HepG2 (cell line): Measurements from ENCODE around the gene CCDC183. TPM values are rescaled to one million over a fixed set of nuclear protein-coding genes. Genes with fewer than 3 reads are reported as not detected.

Source experiments
- ARNT ChIP-seq: fragments of 450-650 bp; IDR thresholded peaks from 2 replicates; pipeline ENCODE4 v1.6.1; 2017
- FOXA3 ChIP-seq: IDR thresholded peaks from 2 replicates; pipeline ENCODE4 v1.6.1; 2016; ENCODE audit warnings: missing genetic modification reagents, missing compliant biosample characterization
- HOXA3 ChIP-seq: sonication (generic); formaldehyde crosslinking; IDR thresholded peaks from 2 replicates; pipeline ENCODE4 v1.5.0; 2020; ENCODE audit warnings: missing genetic modification reagents
- IKZF1 ChIP-seq: fragments of 450-650 bp; IDR thresholded peaks from 2 replicates; pipeline ENCODE4 v1.7.1; 2016
- NAIF1 ChIP-seq: sonication (generic); formaldehyde crosslinking; IDR thresholded peaks from 2 replicates; pipeline ENCODE4 v1.5.0; 2020; ENCODE audit warnings: mild to moderate bottlenecking, missing genetic modification reagents, borderline replicate concordance
- NONO ChIP-seq, 2 experiments: fragments of 450-650 bp in 1 of 2; sonication (generic) in 1 of 2; formaldehyde crosslinking in 1 of 2; IDR thresholded peaks in 1 of 2; conservative IDR thresholded peaks in 1 of 2; 2 replicates each; pipeline versions ENCODE4 v1.6.1 to v1.8.0; 2017 to 2022; ENCODE audit warnings: mild to moderate bottlenecking in 1 of 2, missing genetic modification reagents in 1 of 2, moderate library complexity in 1 of 2
- SOX6 ChIP-seq, 2 experiments: fragments of 450-650 bp in 1 of 2; sonication (generic) in 1 of 2; formaldehyde crosslinking in 1 of 2; IDR thresholded peaks; 2 replicates each; pipeline versions ENCODE4 v1.4.0 to v1.6.1; 2017 to 2020; ENCODE audit warnings: antibody characterized with exemption in 1 of 2, mild to moderate bottlenecking in 1 of 2, missing genetic modification reagents in 1 of 2
- TOPORS ChIP-seq: sonication (generic); formaldehyde crosslinking; IDR thresholded peaks from 2 replicates; pipeline ENCODE4 v1.8.0; 2023; ENCODE audit warnings: mild to moderate bottlenecking, missing genetic modification reagents
- U2AF2 ChIP-seq: fragments of 200-400 bp; formaldehyde crosslinking; IDR thresholded peaks from 2 replicates; pipeline ENCODE4 v1.6.1; 2017; ENCODE audit warnings: low read depth, mild to moderate bottlenecking, low read length
- XRCC5 ChIP-seq: fragments of 200-400 bp; formaldehyde crosslinking; optimal IDR thresholded peaks from 2 replicates; pipeline ENCODE3; 2017; ENCODE audit warnings: mild to moderate bottlenecking, low read length
- ZNF230 ChIP-seq: sonication (generic); formaldehyde crosslinking; IDR thresholded peaks from 2 replicates; pipeline ENCODE4 v1.4.0; 2020; ENCODE audit warnings: mild to moderate bottlenecking, missing genetic modification reagents
- ZNF510 ChIP-seq: sonication (generic); formaldehyde crosslinking; IDR thresholded peaks from 2 replicates; pipeline ENCODE4 v1.4.0; 2020; ENCODE audit warnings: low read depth, mild to moderate bottlenecking, missing genetic modification reagents
- ZNF781 ChIP-seq: sonication (generic); formaldehyde crosslinking; IDR thresholded peaks from 2 replicates; pipeline ENCODE4 v1.5.1; 2020; ENCODE audit warnings: borderline replicate concordance, mild to moderate bottlenecking, missing genetic modification reagents; ENCODE audit errors: not compliant biosample characterization
- ZNF790 ChIP-seq: sonication (generic); formaldehyde crosslinking; IDR thresholded peaks from 2 replicates; pipeline ENCODE4 v1.8.0; 2022; ENCODE audit warnings: missing genetic modification reagents, mild to moderate bottlenecking, borderline replicate concordance
- polyA plus RNA-seq, 8 experiments: library from polyadenylated mRNA; depleted of rRNA in 3 of 8; stranded (reverse) in 7 of 8; unstranded in 1 of 8; fragments of >200 nt; fragmentation: Illumina TruSeq in 4 of 8; extraction: Trizol in 4 of 8; gene quantifications; 2 replicates each; pipeline versions ENCODE4 v1.2.1 to v1.2.3, GENCODE V29; 2011 to 2016; ENCODE audit warnings: low read depth in 4 of 8, missing spikeins in 1 of 8, mixed read lengths in 1 of 8; ENCODE audit not compliant: insufficient read depth in 1 of 8
- total RNA-seq, 5 experiments: library from RNA; depleted of rRNA; stranded (reverse); fragments of >200 nt; fragmentation: Illumina TruSeq; extraction: Trizol; gene quantifications; 2 replicates each; pipeline ENCODE4 v1.2.3, GENCODE V29; 2016; ENCODE audit warnings: low read depth in 1 of 5
- TF ChIP-seq, protein P1 (sequence below): sonication (generic); formaldehyde crosslinking; IDR thresholded peaks from 2 replicates; pipeline ENCODE4 v1.5.0; 2020; ENCODE audit warnings: mild to moderate bottlenecking, missing genetic modification reagents
- TF ChIP-seq, protein P2 (sequence below): sonication (generic); formaldehyde crosslinking; IDR thresholded peaks from 2 replicates; pipeline ENCODE4 v1.4.0; 2020; ENCODE audit warnings: missing genetic modification reagents
- TF ChIP-seq, protein P3 (sequence below): sonication (generic); formaldehyde crosslinking; conservative IDR thresholded peaks from 2 replicates; pipeline ENCODE4 v1.4.0; 2020; ENCODE audit warnings: mild to moderate bottlenecking, missing genetic modification reagents, moderate library complexity

Gene CCDC183
- total and polyA plus RNA-seq, 2 of the 13 experiments (the other 11 are each of a cell fraction or from before 2014, with no cell fraction given): 5.0 to 66.4 TPM

DNA sequence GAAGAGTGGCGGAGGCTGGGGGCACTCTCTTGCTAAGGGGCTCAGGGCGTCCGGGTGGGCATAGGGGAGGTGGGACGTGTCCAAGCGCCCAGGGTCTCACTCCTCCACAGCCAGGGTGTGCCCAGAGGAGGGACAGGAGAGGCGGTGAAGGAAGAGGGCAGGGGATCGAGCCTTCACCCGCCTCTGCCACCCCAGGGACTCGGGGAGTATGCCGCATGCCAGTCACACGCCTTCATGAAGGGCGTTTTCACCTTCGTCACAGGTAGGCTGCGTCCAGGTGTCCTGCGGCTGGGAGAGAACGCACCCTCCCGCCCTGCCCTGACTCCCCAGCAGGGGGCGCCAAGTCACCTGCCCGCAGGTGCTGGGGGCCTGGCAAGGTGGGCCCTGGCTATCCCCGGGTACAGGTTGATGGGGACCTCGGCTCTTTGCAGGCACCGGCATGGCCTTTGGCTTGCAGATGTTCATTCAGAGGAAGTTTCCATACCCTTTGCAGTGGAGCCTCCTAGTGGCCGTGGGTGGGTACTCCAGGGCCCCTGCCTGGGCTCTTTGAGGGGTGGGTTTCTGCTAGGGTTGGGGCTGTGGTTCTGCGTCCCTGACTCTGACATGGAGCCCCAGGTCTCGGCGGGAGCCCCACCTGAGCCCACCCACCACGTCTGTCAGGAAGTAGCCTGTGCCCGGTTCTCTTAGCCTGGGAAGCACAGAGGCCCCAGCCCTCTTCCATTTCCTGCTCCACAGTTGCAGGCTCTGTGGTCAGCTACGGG is 4.4 kb upstream of the CCDC183 start (continued):
- TF ChIP-seq, protein P1, sequence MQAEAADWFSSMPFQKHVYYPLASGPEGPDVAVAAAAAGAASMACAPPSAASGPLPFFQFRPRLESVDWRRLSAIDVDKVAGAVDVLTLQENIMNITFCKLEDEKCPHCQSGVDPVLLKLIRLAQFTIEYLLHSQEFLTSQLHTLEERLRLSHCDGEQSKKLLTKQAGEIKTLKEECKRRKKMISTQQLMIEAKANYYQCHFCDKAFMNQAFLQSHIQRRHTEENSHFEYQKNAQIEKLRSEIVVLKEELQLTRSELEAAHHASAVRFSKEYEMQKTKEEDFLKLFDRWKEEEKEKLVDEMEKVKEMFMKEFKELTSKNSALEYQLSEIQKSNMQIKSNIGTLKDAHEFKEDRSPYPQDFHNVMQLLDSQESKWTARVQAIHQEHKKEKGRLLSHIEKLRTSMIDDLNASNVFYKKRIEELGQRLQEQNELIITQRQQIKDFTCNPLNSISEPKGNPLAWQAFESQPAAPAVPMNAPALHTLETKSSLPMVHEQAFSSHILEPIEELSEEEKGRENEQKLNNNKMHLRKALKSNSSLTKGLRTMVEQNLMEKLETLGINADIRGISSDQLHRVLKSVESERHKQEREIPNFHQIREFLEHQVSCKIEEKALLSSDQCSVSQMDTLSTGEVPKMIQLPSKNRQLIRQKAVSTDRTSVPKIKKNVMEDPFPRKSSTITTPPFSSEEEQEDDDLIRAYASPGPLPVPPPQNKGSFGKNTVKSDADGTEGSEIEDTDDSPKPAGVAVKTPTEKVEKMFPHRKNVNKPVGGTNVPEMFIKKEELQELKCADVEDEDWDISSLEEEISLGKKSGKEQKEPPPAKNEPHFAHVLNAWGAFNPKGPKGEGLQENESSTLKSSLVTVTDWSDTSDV (CRISPR knock-in tag): no peak
- TF ChIP-seq FOXA3 (CRISPR knock-in tag): no peak
- TF ChIP-seq, protein P2, sequence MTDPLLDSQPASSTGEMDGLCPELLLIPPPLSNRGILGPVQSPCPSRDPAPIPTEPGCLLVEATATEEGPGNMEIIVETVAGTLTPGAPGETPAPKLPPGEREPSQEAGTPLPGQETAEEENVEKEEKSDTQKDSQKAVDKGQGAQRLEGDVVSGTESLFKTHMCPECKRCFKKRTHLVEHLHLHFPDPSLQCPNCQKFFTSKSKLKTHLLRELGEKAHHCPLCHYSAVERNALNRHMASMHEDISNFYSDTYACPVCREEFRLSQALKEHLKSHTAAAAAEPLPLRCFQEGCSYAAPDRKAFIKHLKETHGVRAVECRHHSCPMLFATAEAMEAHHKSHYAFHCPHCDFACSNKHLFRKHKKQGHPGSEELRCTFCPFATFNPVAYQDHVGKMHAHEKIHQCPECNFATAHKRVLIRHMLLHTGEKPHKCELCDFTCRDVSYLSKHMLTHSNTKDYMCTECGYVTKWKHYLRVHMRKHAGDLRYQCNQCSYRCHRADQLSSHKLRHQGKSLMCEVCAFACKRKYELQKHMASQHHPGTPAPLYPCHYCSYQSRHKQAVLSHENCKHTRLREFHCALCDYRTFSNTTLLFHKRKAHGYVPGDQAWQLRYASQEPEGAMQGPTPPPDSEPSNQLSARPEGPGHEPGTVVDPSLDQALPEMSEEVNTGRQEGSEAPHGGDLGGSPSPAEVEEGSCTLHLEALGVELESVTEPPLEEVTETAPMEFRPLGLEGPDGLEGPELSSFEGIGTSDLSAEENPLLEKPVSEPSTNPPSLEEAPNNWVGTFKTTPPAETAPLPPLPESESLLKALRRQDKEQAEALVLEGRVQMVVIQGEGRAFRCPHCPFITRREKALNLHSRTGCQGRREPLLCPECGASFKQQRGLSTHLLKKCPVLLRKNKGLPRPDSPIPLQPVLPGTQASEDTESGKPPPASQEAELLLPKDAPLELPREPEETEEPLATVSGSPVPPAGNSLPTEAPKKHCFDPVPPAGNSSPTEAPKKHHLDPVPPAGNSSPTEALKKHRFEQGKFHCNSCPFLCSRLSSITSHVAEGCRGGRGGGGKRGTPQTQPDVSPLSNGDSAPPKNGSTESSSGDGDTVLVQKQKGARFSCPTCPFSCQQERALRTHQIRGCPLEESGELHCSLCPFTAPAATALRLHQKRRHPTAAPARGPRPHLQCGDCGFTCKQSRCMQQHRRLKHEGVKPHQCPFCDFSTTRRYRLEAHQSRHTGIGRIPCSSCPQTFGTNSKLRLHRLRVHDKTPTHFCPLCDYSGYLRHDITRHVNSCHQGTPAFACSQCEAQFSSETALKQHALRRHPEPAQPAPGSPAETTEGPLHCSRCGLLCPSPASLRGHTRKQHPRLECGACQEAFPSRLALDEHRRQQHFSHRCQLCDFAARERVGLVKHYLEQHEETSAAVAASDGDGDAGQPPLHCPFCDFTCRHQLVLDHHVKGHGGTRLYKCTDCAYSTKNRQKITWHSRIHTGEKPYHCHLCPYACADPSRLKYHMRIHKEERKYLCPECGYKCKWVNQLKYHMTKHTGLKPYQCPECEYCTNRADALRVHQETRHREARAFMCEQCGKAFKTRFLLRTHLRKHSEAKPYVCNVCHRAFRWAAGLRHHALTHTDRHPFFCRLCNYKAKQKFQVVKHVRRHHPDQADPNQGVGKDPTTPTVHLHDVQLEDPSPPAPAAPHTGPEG (CRISPR knock-in tag): 0 out of 2 replicates have a peak, but pooled peaks have one; percentile 50
- TF ChIP-seq ZNF510: no peak
- no peak for TF ChIP-seq U2AF2
- TF ChIP-seq, protein P3, sequence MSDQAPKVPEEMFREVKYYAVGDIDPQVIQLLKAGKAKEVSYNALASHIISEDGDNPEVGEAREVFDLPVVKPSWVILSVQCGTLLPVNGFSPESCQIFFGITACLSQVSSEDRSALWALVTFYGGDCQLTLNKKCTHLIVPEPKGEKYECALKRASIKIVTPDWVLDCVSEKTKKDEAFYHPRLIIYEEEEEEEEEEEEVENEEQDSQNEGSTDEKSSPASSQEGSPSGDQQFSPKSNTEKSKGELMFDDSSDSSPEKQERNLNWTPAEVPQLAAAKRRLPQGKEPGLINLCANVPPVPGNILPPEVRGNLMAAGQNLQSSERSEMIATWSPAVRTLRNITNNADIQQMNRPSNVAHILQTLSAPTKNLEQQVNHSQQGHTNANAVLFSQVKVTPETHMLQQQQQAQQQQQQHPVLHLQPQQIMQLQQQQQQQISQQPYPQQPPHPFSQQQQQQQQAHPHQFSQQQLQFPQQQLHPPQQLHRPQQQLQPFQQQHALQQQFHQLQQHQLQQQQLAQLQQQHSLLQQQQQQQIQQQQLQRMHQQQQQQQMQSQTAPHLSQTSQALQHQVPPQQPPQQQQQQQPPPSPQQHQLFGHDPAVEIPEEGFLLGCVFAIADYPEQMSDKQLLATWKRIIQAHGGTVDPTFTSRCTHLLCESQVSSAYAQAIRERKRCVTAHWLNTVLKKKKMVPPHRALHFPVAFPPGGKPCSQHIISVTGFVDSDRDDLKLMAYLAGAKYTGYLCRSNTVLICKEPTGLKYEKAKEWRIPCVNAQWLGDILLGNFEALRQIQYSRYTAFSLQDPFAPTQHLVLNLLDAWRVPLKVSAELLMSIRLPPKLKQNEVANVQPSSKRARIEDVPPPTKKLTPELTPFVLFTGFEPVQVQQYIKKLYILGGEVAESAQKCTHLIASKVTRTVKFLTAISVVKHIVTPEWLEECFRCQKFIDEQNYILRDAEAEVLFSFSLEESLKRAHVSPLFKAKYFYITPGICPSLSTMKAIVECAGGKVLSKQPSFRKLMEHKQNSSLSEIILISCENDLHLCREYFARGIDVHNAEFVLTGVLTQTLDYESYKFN (CRISPR knock-in tag): no peak
- no peak for TF ChIP-seq IKZF1
- peak; percentile 74 for TF ChIP-seq XRCC5
- no peak for TF ChIP-seq ZNF790
- TF ChIP-seq ARNT: no peak
- TF ChIP-seq ZNF781 (CRISPR knock-in tag): no peak
- TF ChIP-seq NONO (IDR thresholded peaks at IDR 0.05): no peak
- peak; percentile 59 for TF ChIP-seq NONO (CRISPR knock-in tag; conservative IDR thresholded peaks at IDR 0.05)
- TF ChIP-seq SOX6 (IDR thresholded peaks at IDR 0.05): no peak
- no peak for TF ChIP-seq SOX6 (CRISPR knock-in tag; IDR thresholded peaks at IDR 0.05)
- TF ChIP-seq NAIF1: no peak
- TF ChIP-seq ZNF230: peak; percentile 31; the same call in 1 of the 2 replicates
- no peak for TF ChIP-seq TOPORS
- 0 out of 2 replicates have a peak, but pooled peaks have one; percentile 22 for TF ChIP-seq HOXA3
